Measurements from ENCODE around the gene CD40LG. TPM values are rescaled to one million over a fixed set of nuclear protein-coding genes. Genes with fewer than 3 reads are reported as not detected.

Gene CD40LG
- total and polyA plus RNA-seq, 2 donors (not counting 3 experiments of a cell fraction or from before 2014, with no cell fraction given) = not detected

- ChIA-PET CTCF (interaction anchor here (0.7 kb wide), 1 partner anchor 29 kb away, joined by 3 read pairs; no protein-coding TSS in a partner anchor), POLR2A (no interaction called here)
- no peaks in the 10 kb centered on the region for H3K79me2 ChIP-seq (ENCODE audit: control insufficient read depth, insufficient read depth, low read length)
- no peaks in the 10 kb centered on the region for H3K9me3 ChIP-seq (replicated peaks; ENCODE audit: control insufficient read depth, insufficient read depth, low read length)
- no peaks in the 10 kb centered on the region for H3K4me1 ChIP-seq (ENCODE audit: control insufficient read depth, extremely low read depth, insufficient read depth, low read length)
- FAIRE-seq = no peak
- no peak overlapping the region for H3K4me2 ChIP-seq (ENCODE audit: insufficient read depth, low read length)
- BruUV-seq (replicated peaks) = no TSS peak
- H3K27ac ChIP-seq (ENCODE audit: insufficient read depth, low read depth, low read length) = no peak overlapping the region
- TF ChIP-seq FOS (IDR thresholded peaks at IDR 0.05; ENCODE audit: borderline replicate concordance, insufficient read depth, low read length) = no peak
- TF ChIP-seq MYC (IDR thresholded peaks at IDR 0.05; ENCODE audit: low read depth, low read length) = no peak
- TF ChIP-seq EZH2 (IDR thresholded peaks at IDR 0.05; ENCODE audit: borderline replicate concordance, low read depth, low read length, severe bottlenecking) = no peak
- TF ChIP-seq POLR2A (IDR thresholded peaks at IDR 0.05; ENCODE audit: low read depth, low read length) = no peak
- no peak for TF ChIP-seq JUN (IDR thresholded peaks at IDR 0.05; ENCODE audit: borderline replicate concordance, insufficient read depth, insufficient read length, low read depth)
- TF ChIP-seq POLR2AphosphoS5 (IDR thresholded peaks at IDR 0.05; ENCODE audit: insufficient read depth, low read depth, low read length) = no peak
- TF ChIP-seq, protein P1, sequence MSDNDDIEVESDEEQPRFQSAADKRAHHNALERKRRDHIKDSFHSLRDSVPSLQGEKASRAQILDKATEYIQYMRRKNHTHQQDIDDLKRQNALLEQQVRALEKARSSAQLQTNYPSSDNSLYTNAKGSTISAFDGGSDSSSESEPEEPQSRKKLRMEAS (IDR thresholded peaks at IDR 0.05; ENCODE audit: insufficient read depth, insufficient read length) = no peak
- TF ChIP-seq GATA2 (IDR thresholded peaks at IDR 0.05; ENCODE audit: insufficient read depth, insufficient read length, low read depth, low read length) = no peak
- intact Hi-C loops (cut with micrococcal nuclease) (no loop called here), dilution Hi-C loops (cut with MboI; ENCODE audit: extremely low pct_ligation_motif_present, low sequenced_read_pairs) (no loop called here)
- no peak overlapping the region for H3K4me3 ChIP-seq (replicated peaks in 1 of 3; ENCODE audit: insufficient read depth in 1 of 3, low read depth in 1 of 3, low read length in 3 of 3)
- no peak overlapping the region for H2AFZ ChIP-seq (ENCODE audit: low read depth, low read length)
- no peak for DNase-seq (ENCODE audit: low read depth, low spot score)
- no peaks in the 10 kb centered on the region for H4K20me1 ChIP-seq (replicated peaks; ENCODE audit: control insufficient read depth, extremely low read depth, insufficient read depth, low read length)
- no peak overlapping the region for H3K9ac ChIP-seq (replicated peaks; ENCODE audit: extremely low read depth, insufficient read depth, low read length)
- no peaks in the 10 kb centered on the region for H3K27me3 ChIP-seq (ENCODE audit: control insufficient read depth in 2 of 2, insufficient read depth in 2 of 2, low read length in 2 of 2)
- no peaks in the 10 kb centered on the region for H3K36me3 ChIP-seq (ENCODE audit: control insufficient read depth in 2 of 2, extremely low read depth in 1 of 2, insufficient read depth in 2 of 2, low read length in 2 of 2)
- H3K9me1 ChIP-seq (replicated peaks; ENCODE audit: control insufficient read depth, extremely low read depth, insufficient read depth, low read length) = no peaks in the 10 kb centered on the region
Observed at GRCh38 chrX:136679531-136679930, 31.6 kb downstream of the CD40LG start.

DNA sequence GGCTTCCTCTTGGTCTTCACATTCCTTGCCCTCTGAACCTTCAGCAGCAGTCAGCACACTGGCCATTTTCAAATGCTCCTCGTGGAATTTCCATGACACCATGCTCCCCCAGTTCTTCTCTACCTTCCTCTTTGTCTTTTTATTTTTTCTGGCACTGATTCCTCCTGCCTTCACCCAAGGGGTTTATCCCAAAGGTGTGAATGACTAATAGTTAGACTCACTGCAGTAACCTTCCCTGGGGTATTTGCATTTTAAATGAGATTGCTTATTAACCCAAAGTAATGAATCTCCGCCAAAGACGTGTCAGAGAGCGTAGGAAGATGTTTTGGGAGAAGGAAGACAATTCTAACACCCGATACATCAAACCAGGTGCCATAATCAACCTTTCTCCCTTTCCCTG lies 36.2 kb downstream of the CD40LG start:
- CTCF ChIA-PET = no interaction called here
- DNase-seq (ENCODE audit: low read depth, low spot score) (no peak), FAIRE-seq (no peak)
- Histone ChIP-seq H3K4me2 (ENCODE audit: insufficient read depth, low read length) (no peak overlapping the region), H3K4me3 (replicated peaks in 1 of 3; ENCODE audit: insufficient read depth in 1 of 3, low read depth in 1 of 3, low read length in 3 of 3) (no peak overlapping the region), H3K27me3 (ENCODE audit: control insufficient read depth in 2 of 2, insufficient read depth in 2 of 2, low read length in 2 of 2) (no peaks in the 10 kb centered on the region), H3K36me3 (ENCODE audit: control insufficient read depth in 2 of 2, extremely low read depth in 1 of 2, insufficient read depth in 2 of 2, low read length in 2 of 2) (no peaks in the 10 kb centered on the region), H3K4me1 (ENCODE audit: control insufficient read depth, extremely low read depth, insufficient read depth, low read length) (no peaks in the 10 kb centered on the region), H3K79me2 (ENCODE audit: control insufficient read depth, insufficient read depth, low read length) (no peaks in the 10 kb centered on the region), H3K9me1 (replicated peaks; ENCODE audit: control insufficient read depth, extremely low read depth, insufficient read depth, low read length) (no peaks in the 10 kb centered on the region), H3K27ac (ENCODE audit: insufficient read depth, low read depth, low read length) (no peak overlapping the region), H3K9me3 (replicated peaks; ENCODE audit: control insufficient read depth, insufficient read depth, low read length) (no peaks in the 10 kb centered on the region), H4K20me1 (replicated peaks; ENCODE audit: control insufficient read depth, extremely low read depth, insufficient read depth, low read length) (no peaks in the 10 kb centered on the region), H3K9ac (replicated peaks; ENCODE audit: extremely low read depth, insufficient read depth, low read length) (no peak overlapping the region), H2AFZ (ENCODE audit: low read depth, low read length) (no peak overlapping the region)
- intact Hi-C loops (cut with micrococcal nuclease) = no loop called here
- POLR2A ChIA-PET = no interaction called here
- TF ChIP-seq MYC (IDR thresholded peaks at IDR 0.05; ENCODE audit: low read depth, low read length) = no peak
- TF ChIP-seq GATA2 (IDR thresholded peaks at IDR 0.05; ENCODE audit: insufficient read depth, insufficient read length, low read depth, low read length) = no peak
- TF ChIP-seq JUN (IDR thresholded peaks at IDR 0.05; ENCODE audit: borderline replicate concordance, insufficient read depth, insufficient read length, low read depth) = no peak
- TF ChIP-seq FOS (IDR thresholded peaks at IDR 0.05; ENCODE audit: borderline replicate concordance, insufficient read depth, low read length) = no peak
- TF ChIP-seq CTCF (IDR thresholded peaks at IDR 0.05; ENCODE audit: extremely low read depth in 1 of 2, insufficient read depth in 1 of 2, low read depth in 1 of 2, low read length in 2 of 2) = no peak
- TF ChIP-seq POLR2AphosphoS5 (IDR thresholded peaks at IDR 0.05; ENCODE audit: insufficient read depth, low read depth, low read length) = no peak
- TF ChIP-seq, protein P1 (IDR thresholded peaks at IDR 0.05; ENCODE audit: insufficient read depth, insufficient read length) = no peak
- no peak for TF ChIP-seq EZH2 (IDR thresholded peaks at IDR 0.05; ENCODE audit: borderline replicate concordance, low read depth, low read length, severe bottlenecking)
- no peak for TF ChIP-seq POLR2A (IDR thresholded peaks at IDR 0.05; ENCODE audit: low read depth, low read length)
- dilution Hi-C loops (cut with MboI; ENCODE audit: extremely low pct_ligation_motif_present, low sequenced_read_pairs) = no loop called here
- BruUV-seq (replicated peaks) = no TSS peak

Data from endothelial cell of umbilical vein (primary cell).